Neural progenitor cell (in vitro differentiated cells): ENCODE measurements around the gene KLHL29. TPM values are rescaled to one million over a fixed set of nuclear protein-coding genes. Genes with fewer than 3 reads are reported as not detected.

Experiments used
- DNase-seq: peaks from one replicate; pipeline ENCODE4 v3.0.0-alpha.2; 2016; ENCODE audit warnings: low spot score
- H2AFZ ChIP-seq: fragments of 200-600 bp; sonication (generic); replicated peaks from 2 replicates; pipeline ENCODE4 v1.6.1; 2016; ENCODE audit warnings: antibody characterized with exemption
- H3F3A ChIP-seq: fragments of 200-600 bp; sonication (generic); 2 replicates; pipeline ENCODE4 v1.6.1; 2016; ENCODE audit warnings: antibody characterized with exemption, low read depth
- H3K27ac ChIP-seq: fragments of 200-600 bp; sonication (generic); 2 replicates; pipeline ENCODE4 v1.5.1; 2016; ENCODE audit warnings: mild to moderate bottlenecking
- H3K27me3 ChIP-seq: fragments of 200-600 bp; sonication (generic); 2 replicates; pipeline ENCODE4 v1.6.1; 2016; ENCODE audit warnings: mild to moderate bottlenecking, moderate library complexity
- H3K36me3 ChIP-seq: fragments of 200-600 bp; sonication (generic); 2 replicates; pipeline ENCODE4 v1.5.1; 2016
- H3K4me1 ChIP-seq: fragments of 200-600 bp; sonication (generic); 2 replicates; pipeline ENCODE4 v1.6.1; 2016; ENCODE audit warnings: mixed run types
- H3K4me2 ChIP-seq: fragments of 200-600 bp; sonication (generic); 2 replicates; pipeline ENCODE4 v1.6.1; 2016
- H3K4me3 ChIP-seq: fragments of 200-600 bp; sonication (generic); 2 replicates; pipeline ENCODE4 v1.5.1; 2016
- H3K79me2 ChIP-seq: fragments of 200-600 bp; sonication (generic); 2 replicates; pipeline ENCODE4 v1.6.1; 2016; ENCODE audit warnings: low read depth
- H3K9ac ChIP-seq: fragments of 200-600 bp; sonication (generic); 2 replicates; pipeline ENCODE4 v1.6.1; 2016
- H3K9me3 ChIP-seq: fragments of 200-600 bp; sonication (generic); 2 replicates; pipeline ENCODE4 v1.5.1; 2016; ENCODE audit warnings: low read depth
- H4K20me1 ChIP-seq: fragments of 200-600 bp; sonication (generic); 2 replicates; pipeline ENCODE4 v1.6.1; 2016; ENCODE audit warnings: low read depth
- H3K27ac Mint-ChIP-seq: 3 replicates; pipeline ENCODE4 v1.8.0; 2021; ENCODE audit warnings: mixed read lengths
- H3K27me3 Mint-ChIP-seq: 2 replicates; pipeline ENCODE4 v1.8.0; 2022; ENCODE audit warnings: low read depth, mild to moderate bottlenecking, inconsistent platforms, moderate library complexity, mixed read lengths; ENCODE audit not compliant: insufficient read depth
- H3K36me3 Mint-ChIP-seq: 3 replicates; pipeline ENCODE4 v1.8.0; 2021; ENCODE audit warnings: mixed read lengths
- H3K4me1 Mint-ChIP-seq: 3 replicates; pipeline ENCODE4 v1.8.0; 2021; ENCODE audit warnings: mixed read lengths
- H3K4me3 Mint-ChIP-seq: 3 replicates; pipeline ENCODE4 v1.8.0; 2021; ENCODE audit warnings: mild to moderate bottlenecking, moderate library complexity, mixed read lengths
- H3K9me3 Mint-ChIP-seq: 3 replicates; pipeline ENCODE4 v1.8.0; 2020; ENCODE audit warnings: mixed read lengths
- EZH2 ChIP-seq: fragments of 200-600 bp; sonication (generic); IDR thresholded peaks from 2 replicates; pipeline ENCODE4 v1.6.1; 2017; ENCODE audit warnings: antibody characterized with exemption, mild to moderate bottlenecking, moderate library complexity
- EZH2phosphoT487 ChIP-seq: fragments of 200-600 bp; sonication (generic); IDR thresholded peaks from 2 replicates; pipeline ENCODE4 v1.6.1; 2017; ENCODE audit warnings: antibody characterized with exemption
- total RNA-seq: library from RNA; depleted of rRNA; stranded (reverse); fragments of >200 nt; gene quantifications from 2 replicates; pipeline ENCODE4 v1.2.3, GENCODE V29; 2015; ENCODE audit warnings: low replicate concordance
- TF ChIP-seq, protein P1 (sequence below): fragments of 200-600 bp; sonication (generic); IDR thresholded peaks from 2 replicates; pipeline ENCODE4 v1.5.1; 2017; ENCODE audit warnings: antibody characterized with exemption, mild to moderate bottlenecking

The KLHL29 gene
- total RNA-seq, 1 donor from 2014 or later, result 1.6 TPM

- Histone ChIP-seq H3K27me3 (no peaks in the 10 kb centered on the region), H4K20me1 (no peaks in the 10 kb centered on the region), H2AFZ (no peak overlapping the region), H3K9ac (no peak overlapping the region), H3K9me3 (no peaks in the 10 kb centered on the region), H3K4me3 (no peak overlapping the region), H3F3A (no peaks in the 10 kb centered on the region), H3K4me2 (no peak overlapping the region), H3K36me3 (no peaks in the 10 kb centered on the region), H3K4me1 (peaks cover 13% of the 10 kb centered on the region), H3K27ac (no peak overlapping the region), H3K79me2 (no peaks in the 10 kb centered on the region)
- Mint-ChIP-seq H3K9me3 (peaks cover 13% of the 10 kb centered on the region), H3K27me3 (peaks cover 15% of the 10 kb centered on the region), H3K27ac (no peak overlapping the region), H3K4me1 (peaks cover 44% of the 10 kb centered on the region), H3K36me3 (peaks cover 3% of the 10 kb centered on the region), H3K4me3 (no peak overlapping the region)
- DNase-seq, result no peak
- no peak for TF ChIP-seq EZH2
- TF ChIP-seq, protein P1, sequence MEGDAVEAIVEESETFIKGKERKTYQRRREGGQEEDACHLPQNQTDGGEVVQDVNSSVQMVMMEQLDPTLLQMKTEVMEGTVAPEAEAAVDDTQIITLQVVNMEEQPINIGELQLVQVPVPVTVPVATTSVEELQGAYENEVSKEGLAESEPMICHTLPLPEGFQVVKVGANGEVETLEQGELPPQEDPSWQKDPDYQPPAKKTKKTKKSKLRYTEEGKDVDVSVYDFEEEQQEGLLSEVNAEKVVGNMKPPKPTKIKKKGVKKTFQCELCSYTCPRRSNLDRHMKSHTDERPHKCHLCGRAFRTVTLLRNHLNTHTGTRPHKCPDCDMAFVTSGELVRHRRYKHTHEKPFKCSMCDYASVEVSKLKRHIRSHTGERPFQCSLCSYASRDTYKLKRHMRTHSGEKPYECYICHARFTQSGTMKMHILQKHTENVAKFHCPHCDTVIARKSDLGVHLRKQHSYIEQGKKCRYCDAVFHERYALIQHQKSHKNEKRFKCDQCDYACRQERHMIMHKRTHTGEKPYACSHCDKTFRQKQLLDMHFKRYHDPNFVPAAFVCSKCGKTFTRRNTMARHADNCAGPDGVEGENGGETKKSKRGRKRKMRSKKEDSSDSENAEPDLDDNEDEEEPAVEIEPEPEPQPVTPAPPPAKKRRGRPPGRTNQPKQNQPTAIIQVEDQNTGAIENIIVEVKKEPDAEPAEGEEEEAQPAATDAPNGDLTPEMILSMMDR, result no peak
- TF ChIP-seq EZH2phosphoT487, result no peak
These were observed 237.5 kb downstream of the KLHL29 start for GRCh38 chr2:23622466-23622865.

- H3F3A ChIP-seq, result no peaks in the 10 kb centered on the region
- Mint-ChIP-seq H3K4me3 (no peak overlapping the region), H3K36me3 (peaks cover 3% of the 10 kb centered on the region), H3K9me3 (peaks cover 13% of the 10 kb centered on the region), H3K27me3 (peaks cover 14% of the 10 kb centered on the region), H3K27ac (peak overlapping the region; percentile 32), H3K4me1 (peaks cover 42% of the 10 kb centered on the region)
- no peak overlapping the region for H3K4me2 ChIP-seq
- no peak for DNase-seq
- no peak for TF ChIP-seq EZH2
- no peak for TF ChIP-seq EZH2phosphoT487
- TF ChIP-seq, protein P1, result no peak
- no peaks in the 10 kb centered on the region for H3K36me3 ChIP-seq
- no peaks in the 10 kb centered on the region for H3K9me3 ChIP-seq
- H3K4me1 ChIP-seq, result peaks cover 10% of the 10 kb centered on the region
- H3K27ac ChIP-seq, result no peak overlapping the region
- no peak overlapping the region for H3K4me3 ChIP-seq
- H2AFZ ChIP-seq, result no peak overlapping the region
- no peaks in the 10 kb centered on the region for H3K27me3 ChIP-seq
- H3K79me2 ChIP-seq, result no peaks in the 10 kb centered on the region
- no peaks in the 10 kb centered on the region for H4K20me1 ChIP-seq
- H3K9ac ChIP-seq, result no peak overlapping the region
These were observed 238.1 kb downstream of the KLHL29 start for GRCh38 chr2:23622966-23623675.

GRCh38 chr2:23624378-23624777 lies 239.4 kb downstream of the KLHL29 start:
- DNase-seq, result peak; percentile 24
- peaks cover 12% of the 10 kb centered on the region for H3K27me3 Mint-ChIP-seq

More at GRCh38 chr2:23624378-23624777, 239.4 kb downstream of the KLHL29 start:
- no peak for TF ChIP-seq EZH2
- no peak for TF ChIP-seq EZH2phosphoT487
- TF ChIP-seq, protein P1, result peak; percentile 64
- Mint-ChIP-seq H3K4me1 (peaks cover 41% of the 10 kb centered on the region), H3K27ac (no peak overlapping the region), H3K4me3 (no peak overlapping the region), H3K36me3 (peaks cover 3% of the 10 kb centered on the region), H3K9me3 (peaks cover 13% of the 10 kb centered on the region)
- H3K9me3 ChIP-seq, result no peaks in the 10 kb centered on the region
- no peaks in the 10 kb centered on the region for H4K20me1 ChIP-seq
- no peak overlapping the region for H3K4me3 ChIP-seq
- no peak overlapping the region for H3K9ac ChIP-seq
- no peak overlapping the region for H3K27ac ChIP-seq
- H3K79me2 ChIP-seq, result no peaks in the 10 kb centered on the region
- H3K27me3 ChIP-seq, result no peaks in the 10 kb centered on the region
- H3F3A ChIP-seq, result no peaks in the 10 kb centered on the region
- no peaks in the 10 kb centered on the region for H3K36me3 ChIP-seq
- H2AFZ ChIP-seq, result no peak overlapping the region
- H3K4me2 ChIP-seq, result no peak overlapping the region
- H3K4me1 ChIP-seq, result peaks cover 9% of the 10 kb centered on the region
